Raji (cell line): ENCODE data around the gene DISC1.

Experiments
- POLR2A ChIP-seq: IDR thresholded peaks from 2 replicates; pipeline ENCODE4 v1.6.1; 2011; ENCODE audit warnings: low read depth, low read length, control low read depth; ENCODE audit not compliant: insufficient read depth

DISC1 gene

DNA sequence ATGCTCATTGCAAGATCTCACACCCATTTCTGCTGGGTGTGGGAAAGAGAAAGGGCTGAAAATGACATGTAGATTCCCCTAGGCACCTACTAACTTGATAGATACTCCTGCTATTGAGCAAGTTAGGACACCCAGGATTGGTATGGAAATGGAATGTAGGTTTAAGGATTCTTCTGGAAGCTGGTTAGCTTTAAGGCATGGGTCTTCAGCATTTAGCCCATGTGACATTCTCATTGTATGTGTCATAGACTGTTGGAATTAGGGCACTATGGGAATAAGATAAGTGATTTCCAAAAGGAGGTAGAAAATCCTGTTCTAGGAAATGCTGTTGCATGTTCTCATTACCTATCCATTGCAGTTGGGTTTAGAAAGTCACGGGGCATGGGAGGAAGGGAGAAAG is 76.2 kb downstream of the DISC1 start:
- no peak for TF ChIP-seq POLR2A

DNA sequence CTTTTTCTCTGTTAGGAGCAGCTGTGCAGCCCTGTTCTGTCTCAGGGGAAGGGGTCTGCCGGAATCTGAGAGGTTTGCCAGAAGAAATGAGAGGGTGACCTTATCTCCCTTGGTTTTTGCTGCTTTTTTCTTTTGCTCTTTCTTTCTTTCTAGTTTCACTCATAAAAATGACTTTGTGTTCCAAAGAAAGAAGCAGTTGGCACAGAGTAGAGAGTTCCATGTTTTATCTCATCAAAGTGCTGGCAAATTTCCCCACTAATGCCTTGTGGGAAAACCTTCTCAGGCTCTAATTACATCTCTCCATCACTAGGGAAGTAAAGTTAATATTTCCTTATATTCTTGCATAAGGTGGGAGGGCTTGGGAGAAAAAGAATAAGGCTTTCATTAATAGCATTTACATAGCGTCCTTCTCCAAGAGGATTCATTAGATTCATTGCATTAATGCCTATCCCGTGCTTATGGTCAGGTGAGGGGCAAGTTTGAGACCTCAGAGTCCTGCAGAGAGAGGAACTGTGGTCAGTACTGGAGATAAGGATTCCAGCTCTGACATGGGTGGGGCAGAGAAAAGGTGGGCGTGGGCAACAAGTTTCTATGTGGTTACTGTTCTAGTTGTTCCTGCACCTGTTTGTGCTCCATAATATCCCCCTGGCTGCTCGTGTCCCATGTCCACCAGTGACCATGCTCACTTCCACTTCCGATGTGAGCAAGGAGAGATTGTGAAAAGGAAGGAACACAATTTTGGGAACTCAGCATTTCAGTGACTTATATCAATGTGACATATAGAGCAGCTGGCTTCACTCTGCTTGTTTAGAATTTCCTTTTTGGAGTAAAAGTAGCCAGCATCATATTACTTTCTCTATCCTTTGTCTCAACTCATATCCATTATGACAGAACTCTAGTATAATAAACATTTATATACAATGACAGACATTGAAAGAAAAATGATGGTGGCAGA is 79.5 kb downstream of the DISC1 start:
- TF ChIP-seq POLR2A: no peak

DNA sequence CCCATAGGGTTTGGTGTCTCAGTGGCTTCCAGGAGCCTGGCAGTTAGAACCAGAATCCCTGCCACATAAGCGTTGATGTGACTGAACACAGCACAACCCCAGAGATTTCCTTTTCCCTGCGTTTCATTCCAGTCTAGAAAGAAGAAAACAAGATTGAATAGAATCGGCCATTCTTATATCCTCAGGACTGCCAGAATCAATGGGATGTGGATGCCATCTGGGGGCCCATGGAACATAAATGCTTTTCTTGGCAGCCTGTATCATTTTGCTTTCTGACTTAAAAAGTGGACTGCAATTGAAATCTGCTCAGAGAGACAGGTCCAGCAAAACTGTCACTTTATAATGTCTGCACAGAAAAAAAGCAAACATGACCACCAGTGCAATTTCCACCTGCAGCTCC is 80.3 kb downstream of the DISC1 start:
- TF ChIP-seq POLR2A: no peak

DNA sequence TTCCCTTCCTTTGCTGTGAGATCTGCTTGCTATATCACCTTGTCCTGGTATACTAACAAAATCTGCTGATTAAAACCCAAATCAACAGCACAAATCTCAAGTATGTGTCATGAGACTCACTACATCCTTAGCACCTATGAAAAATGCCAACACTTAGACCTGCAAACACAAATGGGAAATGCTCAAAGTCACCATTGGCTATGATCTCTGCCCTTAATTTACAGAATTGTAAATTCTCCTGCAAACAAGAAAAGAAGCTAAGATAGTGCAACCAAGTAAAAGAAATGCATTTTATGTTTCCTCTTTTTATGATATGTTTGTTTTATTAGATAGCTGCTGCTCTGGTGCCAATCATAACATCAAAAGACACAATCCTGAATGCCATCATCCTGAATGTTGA is 80.8 kb downstream of the DISC1 start:
- no peak for TF ChIP-seq POLR2A

DNA sequence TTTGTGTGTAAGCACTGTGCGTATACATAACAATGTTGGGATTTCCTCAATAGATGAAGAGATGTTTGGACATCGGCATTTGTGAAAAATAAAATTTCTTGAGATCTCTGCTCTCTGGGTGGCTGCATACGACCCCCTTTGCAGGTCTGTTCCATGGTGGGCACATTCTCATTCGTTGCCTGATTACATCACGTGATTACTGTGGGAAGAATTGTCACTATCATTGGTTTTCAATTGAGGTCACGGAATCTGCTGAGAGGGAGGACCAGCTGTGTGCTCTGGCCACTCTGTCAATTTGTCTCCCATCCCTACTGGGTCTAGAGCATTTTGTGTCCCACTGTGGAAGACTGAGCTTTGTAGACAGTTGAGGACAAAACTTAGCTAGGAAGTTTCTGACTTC is 81.8 kb downstream of the DISC1 start:
- no peak for TF ChIP-seq POLR2A

DNA sequence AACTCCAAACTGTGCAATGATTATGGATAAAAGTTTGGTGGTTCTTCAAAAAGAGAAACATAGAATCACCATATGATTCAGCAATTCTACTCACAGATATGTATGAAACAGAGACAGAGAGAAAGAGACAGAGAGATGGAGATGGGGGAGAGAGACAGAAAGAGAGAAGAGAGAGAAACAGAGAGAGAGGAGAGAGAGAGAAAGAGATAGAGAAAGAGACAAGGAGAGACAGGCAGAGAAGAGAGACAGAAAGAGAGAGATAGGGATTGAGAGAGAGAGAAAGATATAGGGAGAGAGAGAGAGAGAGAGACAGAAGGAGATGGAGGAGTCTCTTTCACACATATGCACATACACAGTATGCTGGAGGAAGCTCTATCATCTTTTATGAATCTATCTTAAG is 87.8 kb downstream of the DISC1 start:
- TF ChIP-seq POLR2A: no peak

DNA sequence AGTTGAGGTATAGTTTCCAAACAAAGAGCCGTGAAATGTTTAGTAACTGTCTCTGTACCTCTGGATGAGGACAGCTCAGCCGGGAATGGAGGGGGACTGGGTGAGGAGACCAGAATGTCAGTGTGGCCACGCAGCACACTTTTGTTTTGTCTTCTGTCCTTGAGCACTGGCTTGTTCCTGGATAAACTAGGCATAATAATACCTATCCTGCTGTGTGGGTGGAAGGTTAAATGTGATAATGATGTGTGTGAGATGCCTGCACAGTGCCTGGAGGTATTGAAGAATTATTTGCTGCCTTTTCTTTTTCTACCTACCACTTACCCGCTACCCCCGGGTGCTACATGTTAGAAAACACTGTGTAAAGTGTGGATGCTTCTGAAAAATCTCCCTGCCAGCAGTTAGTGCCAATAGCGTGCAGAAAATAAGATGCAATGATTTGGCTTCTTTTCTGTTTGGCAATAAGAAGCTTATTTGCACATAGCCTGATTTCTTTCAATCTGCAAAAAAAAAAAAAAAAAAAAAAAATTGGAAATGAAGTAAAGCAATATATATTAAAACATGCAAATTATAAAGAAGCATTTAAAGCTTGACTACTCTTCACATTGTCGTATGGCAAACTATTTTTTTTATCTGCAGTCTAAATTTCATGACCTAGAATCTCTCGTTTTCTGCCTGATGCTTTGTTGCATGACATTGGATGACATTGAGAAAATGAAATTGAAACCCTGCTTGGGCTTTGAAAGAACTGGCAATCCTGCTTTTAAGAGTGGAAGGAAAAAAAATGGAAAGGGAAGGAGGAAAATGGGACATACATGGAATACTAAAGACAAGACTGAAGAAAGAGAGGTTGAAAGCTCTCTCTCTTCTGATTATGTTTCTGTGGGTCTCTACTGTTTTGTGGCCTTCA is 89.5 kb downstream of the DISC1 start:
- no peak for TF ChIP-seq POLR2A

DNA sequence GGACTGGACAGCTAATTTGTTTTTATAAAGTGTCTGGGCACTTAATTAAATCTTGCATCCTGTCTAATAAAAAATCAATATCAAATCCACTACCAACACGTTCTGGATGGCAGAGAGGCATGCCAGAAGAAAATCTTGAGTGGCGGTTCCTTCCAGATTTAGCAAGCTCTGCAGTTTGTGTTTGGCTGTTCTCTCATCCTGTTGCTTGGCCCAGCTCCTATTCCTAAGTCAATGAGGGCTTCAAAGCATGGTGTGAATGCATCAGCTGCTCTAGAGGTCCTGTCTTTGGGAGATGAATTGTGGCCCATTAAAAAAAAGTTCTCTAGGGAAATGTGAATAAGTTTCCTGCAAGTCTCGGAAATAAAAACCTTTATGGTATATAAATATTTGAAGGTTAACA is 90.3 kb downstream of the DISC1 start:
- no peak for TF ChIP-seq POLR2A

DNA sequence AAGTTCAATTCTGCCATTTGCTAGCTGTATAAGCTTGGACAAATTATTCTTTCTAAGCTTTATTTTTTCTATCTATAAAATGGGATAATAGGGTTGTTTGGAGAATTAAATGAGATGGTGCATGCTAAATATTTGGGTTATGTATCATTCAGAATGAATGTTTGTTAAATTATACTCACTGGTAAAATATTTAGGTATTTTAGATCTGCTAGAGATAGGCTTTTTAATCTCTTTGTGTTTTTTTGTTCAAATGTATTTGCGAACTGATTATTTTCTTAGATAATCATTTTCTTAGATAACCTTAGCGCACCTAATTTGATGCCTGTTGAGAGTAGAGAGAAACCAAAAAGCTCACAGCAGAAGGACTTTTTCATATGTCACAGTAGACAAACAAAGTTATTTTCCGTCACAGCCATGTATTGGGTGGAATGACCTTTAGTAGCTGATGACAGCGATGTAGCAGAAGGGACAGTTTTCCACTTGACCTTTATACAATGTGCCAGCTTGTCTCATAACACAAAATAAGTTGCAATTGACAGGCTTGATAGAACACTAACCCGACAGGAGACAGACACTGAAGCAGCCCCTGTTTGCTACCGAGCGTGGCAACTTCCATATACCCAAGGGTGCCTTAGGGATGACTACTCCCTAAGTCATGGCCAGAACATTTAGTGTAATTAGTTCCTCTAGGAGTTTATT is 93.0 kb downstream of the DISC1 start:
- no peak for TF ChIP-seq POLR2A

DNA sequence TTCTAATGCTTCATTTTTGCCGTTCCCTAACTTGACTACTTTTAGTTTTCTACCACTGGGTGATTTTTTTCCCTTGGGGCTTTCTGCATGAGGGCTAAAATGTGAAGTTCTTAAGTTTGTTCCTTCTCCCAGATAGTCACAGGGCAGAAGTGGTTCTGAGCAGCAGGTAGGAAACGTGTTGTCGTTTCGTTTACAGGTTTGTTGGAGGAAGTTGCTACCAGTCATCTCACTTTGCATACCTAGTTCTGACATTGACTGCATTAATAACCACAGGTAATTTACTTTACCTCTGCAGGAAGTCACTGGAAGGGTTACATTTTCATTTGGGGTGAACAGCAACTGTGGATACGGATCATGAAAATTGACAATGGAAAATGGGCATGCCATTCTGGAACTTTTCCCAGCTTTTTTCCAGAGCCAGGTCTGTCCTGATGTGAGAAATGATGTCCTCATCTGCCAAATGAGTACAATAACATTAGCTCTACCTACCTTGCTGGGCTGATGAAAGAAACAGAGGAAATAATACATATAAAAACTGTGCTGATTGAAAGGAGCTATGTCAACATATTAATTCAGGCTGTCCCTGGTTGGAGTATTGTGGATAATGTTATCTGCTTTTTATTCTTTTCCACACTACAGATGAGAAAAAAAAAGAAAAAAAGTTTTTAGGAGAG is 94.2 kb downstream of the DISC1 start:
- no peak for TF ChIP-seq POLR2A

DNA sequence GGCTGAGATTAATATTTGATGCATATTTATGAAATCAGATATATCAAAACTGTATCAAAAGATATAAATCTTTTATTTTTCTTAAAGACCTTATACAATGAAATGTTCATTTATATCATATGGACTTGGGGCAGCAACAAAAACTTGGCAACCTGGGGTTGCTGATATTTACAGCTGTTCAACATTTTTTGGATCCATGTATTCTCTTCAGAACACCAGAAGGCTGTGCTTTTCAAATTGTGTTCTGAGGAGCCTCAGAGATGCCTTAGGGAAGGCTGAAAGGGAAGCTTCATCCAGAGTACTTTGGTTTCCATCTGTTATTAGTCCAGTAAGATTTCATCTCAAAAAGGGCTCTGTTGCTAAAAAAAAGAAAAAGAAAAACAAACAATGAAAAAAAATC is 94.8 kb downstream of the DISC1 start:
- no peak for TF ChIP-seq POLR2A

DNA sequence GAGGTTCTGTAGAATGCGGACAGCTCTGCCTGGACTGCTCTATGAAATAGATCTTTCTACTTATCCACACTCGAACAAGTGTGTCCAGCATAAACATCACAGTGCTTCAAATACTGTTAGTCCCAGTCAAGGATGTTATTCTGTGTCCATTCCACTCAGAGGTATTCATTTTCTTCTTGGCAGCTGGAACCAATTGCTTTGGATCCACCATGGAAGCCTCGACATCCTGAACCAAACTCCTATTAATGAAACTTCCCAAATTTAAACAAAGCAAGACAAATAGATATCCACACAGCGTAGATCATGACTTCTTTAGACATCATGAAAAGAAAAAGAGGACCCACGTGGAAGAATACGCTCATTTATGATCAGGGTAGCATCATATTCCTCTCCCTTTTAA is 95.8 kb downstream of the DISC1 start:
- no peak for TF ChIP-seq POLR2A

DNA sequence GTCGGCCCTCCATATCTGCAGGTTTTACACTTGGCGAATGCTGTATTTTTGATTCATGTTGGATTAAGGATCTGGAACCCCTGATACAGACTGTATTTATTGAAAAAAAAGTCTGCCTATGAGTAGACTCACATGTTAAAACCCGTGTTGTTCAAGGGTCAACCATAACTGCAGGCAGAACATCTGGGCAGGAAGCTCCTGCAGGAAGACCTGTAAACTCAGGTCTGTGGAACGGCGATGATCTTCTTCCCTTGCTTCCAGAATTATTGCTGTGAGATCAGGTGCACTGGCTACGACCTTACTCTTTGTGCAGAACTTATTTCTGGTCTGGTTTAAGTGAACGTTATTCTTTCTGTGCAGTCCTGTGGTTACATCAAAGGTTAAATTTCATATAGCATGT is 96.6 kb downstream of the DISC1 start:
- no peak for TF ChIP-seq POLR2A

DNA sequence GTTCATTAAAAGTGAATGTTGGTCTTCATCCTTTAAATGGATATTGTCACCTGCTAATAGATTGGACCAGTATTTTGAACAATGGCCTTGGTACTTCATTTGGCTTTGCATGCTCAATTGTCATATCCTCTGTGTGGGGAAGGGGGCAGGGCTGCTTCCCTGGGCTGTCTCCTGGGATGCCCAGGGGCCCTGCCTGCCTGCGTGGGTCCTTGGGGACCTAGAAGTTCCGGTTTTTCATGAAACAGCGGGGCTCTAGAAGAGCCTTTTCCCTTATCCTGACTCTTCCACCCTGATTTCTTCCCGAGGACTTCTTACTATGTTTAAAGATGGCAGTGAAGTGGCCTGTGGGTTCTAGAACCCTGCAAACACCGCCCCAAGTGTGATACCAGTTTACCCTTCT is 97.5 kb downstream of the DISC1 start:
- no peak for TF ChIP-seq POLR2A
